H1 (cell line): ENCODE data around the gene AKR7A3. TPM values are rescaled to one million over a fixed set of nuclear protein-coding genes. Genes with fewer than 3 reads are reported as not detected.

Source experiments
- polyA plus RNA-seq, 7 experiments: library from polyadenylated mRNA; depleted of rRNA in 3 of 7; stranded (reverse) in 5 of 7; unstranded in 2 of 7; fragments of >200 nt in 5 of 7; fragments of 200-250 nt in 2 of 7; gene quantifications; 1 replicate in 5 of 7; 2 replicates in 1 of 7; 4 replicates in 1 of 7; pipeline versions ENCODE4 v1.2.1 to v1.2.3, GENCODE V29; 2011 to 2013; ENCODE audit warnings: missing spikeins in 2 of 7, mixed read lengths in 2 of 7
- total RNA-seq: library from RNA; stranded (reverse); fragmentation: NEBNext Ultra II Directional; extraction: Animal tissue kit (Norgen Biotek cat#: 25700); gene quantifications from 2 replicates; pipeline ENCODE4 v1.2.1, GENCODE V29; 2021
- TF ChIP-seq, protein P1 (sequence below): fragments of 300-600 bp; sonication (generic); IDR thresholded peaks from 2 replicates; pipeline ENCODE4 v1.7.1; 2012; ENCODE audit warnings: low read length, moderate library complexity, mild to moderate bottlenecking, inconsistent platforms; ENCODE audit not compliant: insufficient replicate concordance
- TF ChIP-seq, protein P2 (sequence below): IDR thresholded peaks from 2 replicates; pipeline ENCODE4 v1.6.1; 2012; ENCODE audit warnings: low read length, inconsistent platforms

AKR7A3 gene
- total and polyA plus RNA-seq, 2 of the 8 experiments (the other 6 are each of a cell fraction or from before 2014, with no cell fraction given): 0.62 to 0.65 TPM

DNA sequence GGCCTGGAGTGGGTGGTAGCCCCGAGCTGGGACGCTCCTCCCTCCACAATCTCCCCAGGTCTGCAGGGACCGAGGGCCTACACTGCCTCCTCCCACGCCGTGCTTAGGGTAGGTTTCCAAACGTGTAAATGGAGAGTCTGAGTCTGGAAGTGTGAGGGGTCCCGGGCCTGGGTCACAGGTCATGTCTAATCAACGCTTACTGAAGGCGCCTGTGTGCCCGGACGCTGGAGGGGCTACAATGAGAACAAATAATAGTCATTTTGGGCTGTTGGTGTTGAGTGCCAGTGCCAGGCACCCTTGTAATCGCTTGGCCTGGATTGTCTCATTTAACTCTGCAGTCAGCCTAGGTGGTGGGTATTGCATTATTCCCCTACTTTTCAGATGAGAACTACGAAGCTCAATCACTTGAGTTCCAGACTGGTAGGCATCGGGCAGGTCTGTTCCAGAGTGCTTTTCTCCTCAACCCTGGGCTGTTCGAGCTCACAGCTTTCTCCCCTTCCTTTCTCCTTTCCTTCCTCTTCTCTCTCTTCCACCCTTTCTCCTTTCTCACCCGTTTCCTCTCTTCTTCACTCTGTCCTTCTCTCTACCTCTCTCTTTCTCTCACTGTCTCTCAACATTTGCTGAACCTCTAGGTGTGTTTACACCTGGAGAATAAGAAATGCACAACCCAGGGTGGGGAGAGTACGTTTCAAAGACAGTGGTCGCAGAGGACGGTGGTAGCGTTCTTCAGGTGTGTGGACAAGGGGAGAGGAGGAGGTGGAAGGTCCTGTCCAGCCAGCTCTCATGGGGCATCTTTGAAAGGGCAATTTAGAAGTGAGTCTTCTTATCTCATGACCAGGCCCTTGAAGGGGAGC lies 24.4 kb upstream of the AKR7A3 start (continued):
- TF ChIP-seq, protein P1, sequence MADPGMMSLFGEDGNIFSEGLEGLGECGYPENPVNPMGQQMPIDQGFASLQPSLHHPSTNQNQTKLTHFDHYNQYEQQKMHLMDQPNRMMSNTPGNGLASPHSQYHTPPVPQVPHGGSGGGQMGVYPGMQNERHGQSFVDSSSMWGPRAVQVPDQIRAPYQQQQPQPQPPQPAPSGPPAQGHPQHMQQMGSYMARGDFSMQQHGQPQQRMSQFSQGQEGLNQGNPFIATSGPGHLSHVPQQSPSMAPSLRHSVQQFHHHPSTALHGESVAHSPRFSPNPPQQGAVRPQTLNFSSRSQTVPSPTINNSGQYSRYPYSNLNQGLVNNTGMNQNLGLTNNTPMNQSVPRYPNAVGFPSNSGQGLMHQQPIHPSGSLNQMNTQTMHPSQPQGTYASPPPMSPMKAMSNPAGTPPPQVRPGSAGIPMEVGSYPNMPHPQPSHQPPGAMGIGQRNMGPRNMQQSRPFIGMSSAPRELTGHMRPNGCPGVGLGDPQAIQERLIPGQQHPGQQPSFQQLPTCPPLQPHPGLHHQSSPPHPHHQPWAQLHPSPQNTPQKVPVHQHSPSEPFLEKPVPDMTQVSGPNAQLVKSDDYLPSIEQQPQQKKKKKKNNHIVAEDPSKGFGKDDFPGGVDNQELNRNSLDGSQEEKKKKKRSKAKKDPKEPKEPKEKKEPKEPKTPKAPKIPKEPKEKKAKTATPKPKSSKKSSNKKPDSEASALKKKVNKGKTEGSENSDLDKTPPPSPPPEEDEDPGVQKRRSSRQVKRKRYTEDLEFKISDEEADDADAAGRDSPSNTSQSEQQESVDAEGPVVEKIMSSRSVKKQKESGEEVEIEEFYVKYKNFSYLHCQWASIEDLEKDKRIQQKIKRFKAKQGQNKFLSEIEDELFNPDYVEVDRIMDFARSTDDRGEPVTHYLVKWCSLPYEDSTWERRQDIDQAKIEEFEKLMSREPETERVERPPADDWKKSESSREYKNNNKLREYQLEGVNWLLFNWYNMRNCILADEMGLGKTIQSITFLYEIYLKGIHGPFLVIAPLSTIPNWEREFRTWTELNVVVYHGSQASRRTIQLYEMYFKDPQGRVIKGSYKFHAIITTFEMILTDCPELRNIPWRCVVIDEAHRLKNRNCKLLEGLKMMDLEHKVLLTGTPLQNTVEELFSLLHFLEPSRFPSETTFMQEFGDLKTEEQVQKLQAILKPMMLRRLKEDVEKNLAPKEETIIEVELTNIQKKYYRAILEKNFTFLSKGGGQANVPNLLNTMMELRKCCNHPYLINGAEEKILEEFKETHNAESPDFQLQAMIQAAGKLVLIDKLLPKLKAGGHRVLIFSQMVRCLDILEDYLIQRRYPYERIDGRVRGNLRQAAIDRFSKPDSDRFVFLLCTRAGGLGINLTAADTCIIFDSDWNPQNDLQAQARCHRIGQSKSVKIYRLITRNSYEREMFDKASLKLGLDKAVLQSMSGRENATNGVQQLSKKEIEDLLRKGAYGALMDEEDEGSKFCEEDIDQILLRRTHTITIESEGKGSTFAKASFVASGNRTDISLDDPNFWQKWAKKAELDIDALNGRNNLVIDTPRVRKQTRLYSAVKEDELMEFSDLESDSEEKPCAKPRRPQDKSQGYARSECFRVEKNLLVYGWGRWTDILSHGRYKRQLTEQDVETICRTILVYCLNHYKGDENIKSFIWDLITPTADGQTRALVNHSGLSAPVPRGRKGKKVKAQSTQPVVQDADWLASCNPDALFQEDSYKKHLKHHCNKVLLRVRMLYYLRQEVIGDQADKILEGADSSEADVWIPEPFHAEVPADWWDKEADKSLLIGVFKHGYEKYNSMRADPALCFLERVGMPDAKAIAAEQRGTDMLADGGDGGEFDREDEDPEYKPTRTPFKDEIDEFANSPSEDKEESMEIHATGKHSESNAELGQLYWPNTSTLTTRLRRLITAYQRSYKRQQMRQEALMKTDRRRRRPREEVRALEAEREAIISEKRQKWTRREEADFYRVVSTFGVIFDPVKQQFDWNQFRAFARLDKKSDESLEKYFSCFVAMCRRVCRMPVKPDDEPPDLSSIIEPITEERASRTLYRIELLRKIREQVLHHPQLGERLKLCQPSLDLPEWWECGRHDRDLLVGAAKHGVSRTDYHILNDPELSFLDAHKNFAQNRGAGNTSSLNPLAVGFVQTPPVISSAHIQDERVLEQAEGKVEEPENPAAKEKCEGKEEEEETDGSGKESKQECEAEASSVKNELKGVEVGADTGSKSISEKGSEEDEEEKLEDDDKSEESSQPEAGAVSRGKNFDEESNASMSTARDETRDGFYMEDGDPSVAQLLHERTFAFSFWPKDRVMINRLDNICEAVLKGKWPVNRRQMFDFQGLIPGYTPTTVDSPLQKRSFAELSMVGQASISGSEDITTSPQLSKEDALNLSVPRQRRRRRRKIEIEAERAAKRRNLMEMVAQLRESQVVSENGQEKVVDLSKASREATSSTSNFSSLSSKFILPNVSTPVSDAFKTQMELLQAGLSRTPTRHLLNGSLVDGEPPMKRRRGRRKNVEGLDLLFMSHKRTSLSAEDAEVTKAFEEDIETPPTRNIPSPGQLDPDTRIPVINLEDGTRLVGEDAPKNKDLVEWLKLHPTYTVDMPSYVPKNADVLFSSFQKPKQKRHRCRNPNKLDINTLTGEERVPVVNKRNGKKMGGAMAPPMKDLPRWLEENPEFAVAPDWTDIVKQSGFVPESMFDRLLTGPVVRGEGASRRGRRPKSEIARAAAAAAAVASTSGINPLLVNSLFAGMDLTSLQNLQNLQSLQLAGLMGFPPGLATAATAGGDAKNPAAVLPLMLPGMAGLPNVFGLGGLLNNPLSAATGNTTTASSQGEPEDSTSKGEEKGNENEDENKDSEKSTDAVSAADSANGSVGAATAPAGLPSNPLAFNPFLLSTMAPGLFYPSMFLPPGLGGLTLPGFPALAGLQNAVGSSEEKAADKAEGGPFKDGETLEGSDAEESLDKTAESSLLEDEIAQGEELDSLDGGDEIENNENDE: no peak
- TF ChIP-seq, protein P2, sequence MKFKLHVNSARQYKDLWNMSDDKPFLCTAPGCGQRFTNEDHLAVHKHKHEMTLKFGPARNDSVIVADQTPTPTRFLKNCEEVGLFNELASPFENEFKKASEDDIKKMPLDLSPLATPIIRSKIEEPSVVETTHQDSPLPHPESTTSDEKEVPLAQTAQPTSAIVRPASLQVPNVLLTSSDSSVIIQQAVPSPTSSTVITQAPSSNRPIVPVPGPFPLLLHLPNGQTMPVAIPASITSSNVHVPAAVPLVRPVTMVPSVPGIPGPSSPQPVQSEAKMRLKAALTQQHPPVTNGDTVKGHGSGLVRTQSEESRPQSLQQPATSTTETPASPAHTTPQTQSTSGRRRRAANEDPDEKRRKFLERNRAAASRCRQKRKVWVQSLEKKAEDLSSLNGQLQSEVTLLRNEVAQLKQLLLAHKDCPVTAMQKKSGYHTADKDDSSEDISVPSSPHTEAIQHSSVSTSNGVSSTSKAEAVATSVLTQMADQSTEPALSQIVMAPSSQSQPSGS: no peak
- TF ChIP-seq, all 59 proteins: peak for 0
